Progenitor cell of endocrine pancreas (in vitro differentiated cells): ENCODE measurements around the gene HNF4A. TPM values are rescaled to one million over a fixed set of nuclear protein-coding genes. Genes with fewer than 3 reads are reported as not detected.
A peak's percentile ranks its signal among the peaks of the same experiment; 100 is the strongest.
"Not testable (repeated sequence)": the region's sequence is repeated elsewhere in the genome, so short reads cannot be mapped to it uniquely, and the experiment has no call there.

Experiments
- DNase-seq: peaks from one replicate; pipeline ENCODE4 v3.0.0; 2021; ENCODE audit warnings: low spot score; ENCODE audit not compliant: unreplicated experiment
- H3K27ac Mint-ChIP-seq: 2 replicates; pipeline ENCODE4 v1.8.0; 2021; ENCODE audit warnings: mild to moderate bottlenecking, moderate library complexity, mixed read lengths
- H3K27me3 Mint-ChIP-seq: 2 replicates; pipeline ENCODE4 v1.8.0; 2021; ENCODE audit warnings: mixed read lengths
- H3K36me3 Mint-ChIP-seq: 2 replicates; pipeline ENCODE4 v1.8.0; 2022; ENCODE audit warnings: mixed read lengths; ENCODE audit not compliant: insufficient read depth
- H3K4me1 Mint-ChIP-seq: 2 replicates; pipeline ENCODE4 v1.8.0; 2021; ENCODE audit warnings: low read depth, mixed read lengths
- H3K4me3 Mint-ChIP-seq: 2 replicates; pipeline ENCODE4 v1.8.0; 2021; ENCODE audit warnings: low read depth, mild to moderate bottlenecking, moderate library complexity, mixed read lengths
- H3K9me3 Mint-ChIP-seq: 2 replicates; pipeline ENCODE4 v1.8.0; 2021; ENCODE audit warnings: low read depth, mixed read lengths
- total RNA-seq: library from RNA; stranded (reverse); gene quantifications from 2 replicates; pipeline ENCODE4 v1.2.1, GENCODE V29; 2021
- TF ChIP-seq, protein P1 (sequence below): fragments of 200-600 bp; sonication (generic); IDR thresholded peaks from one replicate; pipeline ENCODE4 v1.5.0; 2021; ENCODE audit warnings: antibody characterized with exemption, mild to moderate bottlenecking; ENCODE audit not compliant: unreplicated experiment

Gene HNF4A
- total RNA-seq, 1 donor from 2014 or later = 72.9 TPM

GRCh38 chr20:44336725-44337380 is 18.6 kb upstream of the HNF4A start, which contains the start of gene R3HDML:
Gene R3HDML, plus strand, starts transcription at chr20:44337043. Its CDS starts 115 bp downstream, at chr20:44337158.
- Mint-ChIP-seq H3K9me3 (no peaks in the 10 kb centered on the region), H3K27ac (no peak within 1 kb of the TSS), H3K36me3 (no peaks in the 10 kb centered on the region), H3K4me1 (peaks cover 10% of the 10 kb centered on the region), H3K4me3 (no peak within 1 kb of the TSS), H3K27me3 (peaks cover 5% of the 10 kb centered on the region)
- no peak for DNase-seq
- TF ChIP-seq, protein P1, sequence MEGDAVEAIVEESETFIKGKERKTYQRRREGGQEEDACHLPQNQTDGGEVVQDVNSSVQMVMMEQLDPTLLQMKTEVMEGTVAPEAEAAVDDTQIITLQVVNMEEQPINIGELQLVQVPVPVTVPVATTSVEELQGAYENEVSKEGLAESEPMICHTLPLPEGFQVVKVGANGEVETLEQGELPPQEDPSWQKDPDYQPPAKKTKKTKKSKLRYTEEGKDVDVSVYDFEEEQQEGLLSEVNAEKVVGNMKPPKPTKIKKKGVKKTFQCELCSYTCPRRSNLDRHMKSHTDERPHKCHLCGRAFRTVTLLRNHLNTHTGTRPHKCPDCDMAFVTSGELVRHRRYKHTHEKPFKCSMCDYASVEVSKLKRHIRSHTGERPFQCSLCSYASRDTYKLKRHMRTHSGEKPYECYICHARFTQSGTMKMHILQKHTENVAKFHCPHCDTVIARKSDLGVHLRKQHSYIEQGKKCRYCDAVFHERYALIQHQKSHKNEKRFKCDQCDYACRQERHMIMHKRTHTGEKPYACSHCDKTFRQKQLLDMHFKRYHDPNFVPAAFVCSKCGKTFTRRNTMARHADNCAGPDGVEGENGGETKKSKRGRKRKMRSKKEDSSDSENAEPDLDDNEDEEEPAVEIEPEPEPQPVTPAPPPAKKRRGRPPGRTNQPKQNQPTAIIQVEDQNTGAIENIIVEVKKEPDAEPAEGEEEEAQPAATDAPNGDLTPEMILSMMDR = no peak

DNA sequence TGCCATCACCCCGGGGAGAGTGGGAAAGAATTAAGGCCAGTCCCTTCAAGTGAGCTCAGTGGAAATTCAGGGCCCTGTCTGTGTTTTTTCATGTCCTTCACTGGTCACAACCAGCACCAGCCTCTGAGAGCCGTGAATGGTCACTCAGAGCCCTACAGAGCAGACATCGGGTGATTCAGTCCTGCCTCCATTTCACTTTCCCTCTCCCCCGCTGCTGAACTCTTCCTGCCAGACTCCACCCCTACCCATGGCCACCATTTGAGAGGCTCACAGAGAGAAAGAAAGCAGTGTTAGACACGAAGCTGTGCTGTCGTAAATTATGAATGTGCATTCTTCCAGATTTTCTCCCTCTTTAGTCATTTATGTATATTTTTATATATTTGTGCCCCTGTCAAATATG is 13.3 kb upstream of the HNF4A start:
- Mint-ChIP-seq H3K9me3 (no peaks in the 10 kb centered on the region), H3K4me3 (no peak overlapping the region), H3K36me3 (no peaks in the 10 kb centered on the region), H3K27me3 (no peaks in the 10 kb centered on the region), H3K27ac (peak overlapping the region; percentile 22), H3K4me1 (peaks cover 7% of the 10 kb centered on the region)
- no peak for DNase-seq
- TF ChIP-seq, protein P1 = no peak

DNA sequence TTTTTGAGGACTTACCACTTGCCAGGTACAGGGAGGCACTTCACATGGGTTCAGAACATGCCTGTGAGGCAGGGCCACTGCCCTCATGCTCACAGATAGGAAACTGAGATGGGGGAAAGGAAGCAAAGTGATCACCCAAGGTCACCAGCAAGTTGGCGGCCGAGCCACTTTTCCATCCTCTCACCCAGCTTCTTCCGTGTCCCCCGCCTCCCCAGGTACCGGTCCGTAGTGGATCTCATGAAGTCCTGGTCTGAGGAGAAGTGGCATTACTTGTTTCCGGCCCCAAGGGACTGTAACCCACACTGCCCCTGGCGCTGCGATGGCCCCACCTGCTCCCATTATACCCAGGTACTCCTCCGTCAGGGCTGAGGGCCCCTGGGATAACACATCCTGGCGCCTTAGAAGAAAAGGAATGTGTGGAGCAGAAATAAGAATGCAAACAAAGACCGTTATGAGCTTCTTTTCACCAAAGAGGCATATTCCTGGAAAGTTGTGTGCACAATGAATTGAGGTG is 12.3 kb upstream of the HNF4A start:
- Mint-ChIP-seq H3K27ac (no peak overlapping the region), H3K4me3 (no peak overlapping the region), H3K4me1 (peaks cover 8% of the 10 kb centered on the region), H3K36me3 (no peaks in the 10 kb centered on the region), H3K9me3 (no peaks in the 10 kb centered on the region), H3K27me3 (no peaks in the 10 kb centered on the region)
- TF ChIP-seq, protein P1 = no peak
- DNase-seq = no peak

DNA sequence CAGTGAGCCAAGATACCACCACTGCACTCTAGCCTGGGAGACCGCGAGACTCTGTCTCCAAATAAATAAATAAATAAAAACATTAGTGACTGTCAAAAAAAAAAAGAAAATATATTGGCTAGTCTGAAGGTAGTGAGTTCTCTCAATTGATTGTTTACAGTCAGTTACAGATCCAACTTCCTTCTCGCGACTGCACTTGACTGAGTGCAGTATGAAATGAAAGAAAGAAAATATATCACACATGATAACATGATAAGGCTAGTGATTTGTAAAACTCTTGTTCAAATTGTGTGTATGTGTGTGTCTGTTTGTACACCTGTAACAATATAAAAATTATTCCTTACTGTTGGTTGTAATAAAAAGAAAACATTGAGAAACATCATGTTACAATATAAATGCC is 10.8 kb upstream of the HNF4A start:
- H3K4me1 Mint-ChIP-seq = peaks cover 3% of the 10 kb centered on the region
- H3K36me3 Mint-ChIP-seq = no peaks in the 10 kb centered on the region
- no peak overlapping the region for H3K27ac Mint-ChIP-seq
- no peaks in the 10 kb centered on the region for H3K27me3 Mint-ChIP-seq
- TF ChIP-seq, protein P1 = no peak
- H3K9me3 Mint-ChIP-seq = no peaks in the 10 kb centered on the region
- no peak overlapping the region for H3K4me3 Mint-ChIP-seq
- DNase-seq = no peak

- H3K27me3 Mint-ChIP-seq = no peaks in the 10 kb centered on the region
- no peak overlapping the region for H3K27ac Mint-ChIP-seq
- TF ChIP-seq, protein P1 = no peak
- no peak overlapping the region for H3K4me3 Mint-ChIP-seq
- no peaks in the 10 kb centered on the region for H3K36me3 Mint-ChIP-seq
- no peaks in the 10 kb centered on the region for H3K9me3 Mint-ChIP-seq
- DNase-seq = no peak
- H3K4me1 Mint-ChIP-seq = peaks cover 3% of the 10 kb centered on the region
Measured at GRCh38 chr20:44345147-44345546, 10.4 kb upstream of the HNF4A start.

DNA sequence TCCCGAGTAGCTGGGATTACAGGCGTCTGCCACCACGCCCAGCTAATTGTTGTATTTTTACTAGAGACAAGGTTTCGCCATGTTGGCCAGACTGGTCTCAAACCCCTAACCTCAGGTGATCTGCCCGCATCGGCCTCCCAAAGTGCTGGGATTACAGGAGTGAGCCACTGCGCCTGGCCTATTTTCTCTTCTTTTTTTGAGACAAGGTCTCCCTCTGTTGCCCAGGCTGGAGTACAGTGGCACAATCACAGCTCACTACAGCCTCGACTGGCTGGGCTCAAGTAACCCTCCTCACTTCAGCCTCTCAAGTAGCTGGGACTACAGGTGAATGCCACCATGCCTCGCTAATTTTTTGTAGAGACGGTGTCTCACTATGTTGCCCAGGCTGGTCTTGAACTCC is 9.6 kb upstream of the HNF4A start:
- not testable (repeated sequence) for H3K9me3 Mint-ChIP-seq, DNase-seq, H3K36me3 Mint-ChIP-seq, H3K27me3 Mint-ChIP-seq, H3K27ac Mint-ChIP-seq, H3K4me1 Mint-ChIP-seq, H3K4me3 Mint-ChIP-seq
